ENCODE data around the gene SLC2A13. TPM values are rescaled to one million over a fixed set of nuclear protein-coding genes. Genes with fewer than 3 reads are reported as not detected.
"Not testable (repeated sequence)": the region's sequence is repeated elsewhere in the genome, so short reads cannot be mapped to it uniquely, and the experiment has no call there.

The SLC2A13 gene
- total RNA-seq, 1 experiment from 2014 or later: 5.8 TPM

DNA sequence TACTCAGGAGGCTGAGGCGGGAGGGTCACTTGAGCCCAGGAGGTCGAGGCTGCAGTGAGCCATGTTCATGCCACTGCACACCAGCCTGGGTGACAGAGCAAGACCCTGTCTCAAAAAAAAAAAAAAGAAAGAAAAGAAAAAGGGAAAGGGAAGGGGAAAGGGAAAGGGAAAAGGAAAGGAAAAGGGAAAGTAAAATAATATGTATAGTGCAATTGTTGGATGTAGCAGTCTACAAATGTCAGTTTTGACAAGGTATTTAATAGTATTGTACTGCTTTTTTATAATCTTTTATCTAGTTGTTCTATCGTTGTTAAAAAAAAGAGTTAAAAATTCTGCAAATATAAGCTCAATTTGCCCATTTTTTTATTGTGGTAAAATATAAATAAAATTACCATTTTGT, 67.3 kb downstream of the SLC2A13 start:
- no peak for DNase-seq (ENCODE audit: low read depth)

DNA sequence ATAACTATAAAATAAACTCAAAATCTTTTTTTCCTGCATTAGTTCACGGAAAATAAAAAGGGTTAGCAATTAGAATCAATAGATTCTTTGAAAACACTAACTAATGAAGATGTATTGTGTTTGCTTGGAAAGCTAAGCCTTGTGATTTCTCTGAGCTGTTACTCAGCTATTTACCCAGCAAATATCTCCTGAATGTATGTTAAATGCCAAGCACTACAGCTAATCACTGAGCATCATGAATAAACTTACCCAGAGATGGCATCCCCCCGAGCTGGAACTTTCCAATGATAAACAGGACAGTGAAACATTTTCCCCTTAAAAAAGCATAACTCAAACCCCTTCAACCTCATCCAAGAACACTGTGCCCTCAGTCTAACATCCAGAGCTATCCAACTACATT, 71.2 kb downstream of the SLC2A13 start:
- DNase-seq (ENCODE audit: low read depth): no peak

DNA sequence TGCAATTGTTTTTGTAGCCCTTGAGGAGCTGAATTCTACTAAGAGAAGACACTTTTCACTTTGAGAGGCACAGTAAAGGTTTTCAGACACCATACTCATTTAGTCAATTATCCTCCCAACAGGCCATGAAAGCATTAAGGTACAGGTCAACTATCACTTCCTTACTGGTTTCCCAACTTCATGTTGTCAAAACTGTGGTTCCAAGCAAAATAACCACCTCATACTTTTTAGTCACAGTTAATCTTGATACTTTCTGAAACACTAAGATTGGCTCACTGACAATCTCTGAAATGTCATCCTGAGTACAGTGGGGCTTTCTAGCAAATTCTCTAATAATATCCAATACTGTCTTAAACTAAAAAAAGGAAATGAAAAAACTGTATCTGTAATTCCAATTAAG, 71.7 kb downstream of the SLC2A13 start:
- DNase-seq (ENCODE audit: low read depth): no peak

DNA sequence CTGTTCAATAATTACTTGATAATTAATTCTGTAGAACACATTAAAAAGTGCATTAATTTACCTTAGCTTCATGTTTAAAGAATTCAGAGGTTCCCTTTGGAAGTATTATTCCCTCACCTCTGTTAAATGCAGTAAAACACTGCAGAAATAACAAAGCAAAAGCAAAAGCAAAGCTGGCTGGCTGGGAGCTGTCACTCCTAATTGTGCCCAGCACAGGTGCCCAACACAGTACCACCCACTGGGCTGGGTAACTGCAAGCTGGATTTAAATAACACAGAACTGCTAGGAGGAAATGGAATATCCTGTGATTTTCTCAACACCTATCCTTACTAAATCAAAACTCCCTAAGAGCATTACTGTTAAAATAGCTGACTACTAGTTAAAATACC, 72.6 kb downstream of the SLC2A13 start:
- DNase-seq (ENCODE audit: low read depth): no peak

DNA sequence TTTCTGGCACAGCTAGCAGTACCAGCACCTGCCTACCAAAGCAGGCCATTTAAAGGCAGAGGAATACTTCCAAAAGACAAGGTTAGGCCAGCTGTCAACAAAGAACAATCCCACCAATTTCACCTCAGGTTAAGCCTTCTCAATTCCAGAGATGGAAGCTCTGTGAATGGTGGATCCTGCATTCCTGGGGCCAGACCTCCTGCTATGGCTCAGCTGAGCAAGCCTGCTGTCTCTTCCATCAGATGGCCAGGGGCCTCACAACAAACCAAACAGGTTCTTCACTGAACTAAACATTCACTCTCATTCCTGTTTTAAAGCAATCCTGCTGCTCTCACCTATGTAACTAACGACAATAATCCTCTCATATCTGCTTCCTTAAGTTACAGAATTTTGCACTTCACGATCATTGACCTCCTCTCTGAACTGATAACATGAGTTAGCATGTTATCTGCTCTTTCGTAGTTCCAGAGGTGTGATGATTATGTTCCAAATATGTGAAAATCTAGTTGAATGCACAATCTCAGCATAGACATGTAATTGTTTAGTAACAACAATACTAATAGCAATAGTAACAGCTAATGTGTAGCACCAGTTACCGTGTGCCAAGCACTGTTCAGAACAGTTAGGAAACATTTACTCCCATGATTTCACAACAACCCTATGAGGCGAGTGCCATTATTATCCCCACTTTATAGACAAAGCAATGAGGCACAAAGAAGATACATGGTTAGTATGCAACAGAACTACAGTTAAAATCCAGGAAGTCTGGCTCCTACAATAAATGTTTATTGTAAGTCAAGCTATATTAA, 73.2 kb downstream of the SLC2A13 start:
- no peak for DNase-seq (ENCODE audit: low read depth)

DNA sequence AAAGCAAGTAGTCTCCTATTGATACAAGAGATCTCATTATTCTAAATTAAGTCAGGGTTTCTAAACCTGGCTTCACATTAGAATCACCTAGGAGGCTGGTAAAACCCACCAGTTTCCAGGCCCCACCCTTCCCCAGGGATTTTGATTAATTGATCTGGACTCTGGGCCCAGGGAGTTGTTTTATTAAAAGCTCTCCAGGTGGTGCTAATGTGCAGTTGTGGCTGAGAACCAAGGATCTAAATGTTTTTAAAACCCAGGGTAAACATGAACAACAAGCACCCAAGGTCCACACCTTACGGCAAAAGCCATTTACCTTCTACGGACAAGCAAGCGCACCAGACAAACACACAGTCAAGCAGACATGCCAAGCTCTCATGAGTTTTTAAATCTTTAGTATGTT, 73.9 kb downstream of the SLC2A13 start:
- no peak for DNase-seq (ENCODE audit: low read depth)

DNA sequence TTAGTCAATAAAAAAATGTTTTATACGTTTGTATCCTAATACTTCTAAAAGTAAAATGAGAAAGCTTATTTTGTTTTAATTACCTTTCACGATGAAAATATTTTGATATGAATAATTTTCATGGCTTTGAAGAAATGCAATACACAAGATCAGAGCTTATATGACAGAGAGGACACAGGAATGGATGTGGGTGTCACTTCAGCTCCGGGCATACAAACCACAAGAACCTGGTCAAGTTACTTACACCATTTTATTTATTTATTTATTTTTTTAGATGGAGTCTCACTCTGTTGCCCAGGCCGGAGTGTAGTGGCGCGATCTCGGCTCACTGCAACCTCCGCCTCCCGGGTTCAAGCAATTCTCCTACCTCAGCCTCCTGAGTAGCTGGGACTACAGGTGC, 74.9 kb downstream of the SLC2A13 start:
- DNase-seq (ENCODE audit: low read depth): not testable (repeated sequence)

DNA sequence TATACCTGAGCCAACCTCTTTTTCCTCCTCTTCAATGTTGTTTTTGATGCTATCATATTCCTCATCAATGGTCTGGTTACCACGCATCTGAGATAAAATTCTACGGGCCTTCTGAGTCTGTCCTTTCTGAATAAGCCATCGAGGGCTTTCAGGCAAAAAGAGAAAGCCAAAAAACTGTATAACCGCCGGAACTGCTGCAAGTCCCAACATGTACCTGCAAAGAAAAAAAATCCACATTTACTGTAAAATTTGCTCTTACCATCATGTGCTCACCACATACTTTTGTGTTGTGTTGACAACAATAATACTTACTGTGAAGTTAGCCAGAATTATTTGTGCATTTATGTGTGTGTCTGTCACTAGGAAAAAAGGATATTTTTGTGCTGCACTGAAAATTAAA, 77.6 kb downstream of the SLC2A13 start:
- no peak for DNase-seq (ENCODE audit: low read depth)

DNA sequence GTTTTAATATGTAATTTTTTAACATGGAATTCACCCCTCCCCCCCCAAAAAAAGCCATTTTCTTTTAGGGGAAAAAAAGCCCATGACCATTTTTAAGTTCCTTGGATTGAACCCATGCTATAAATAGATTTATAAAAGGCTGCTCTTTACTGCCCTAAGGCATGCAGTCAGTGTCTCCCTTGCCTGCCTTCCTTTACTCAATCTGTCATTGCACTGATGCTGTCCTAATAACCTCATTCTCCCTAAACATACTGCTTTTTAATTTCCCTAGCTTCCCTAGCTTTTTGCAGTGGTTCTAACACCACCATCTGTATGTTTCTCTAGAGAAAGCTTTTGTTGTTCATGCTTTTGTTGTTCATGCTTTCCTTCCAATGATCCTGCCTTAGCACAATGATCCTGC, 83.0 kb downstream of the SLC2A13 start:
- no peak for DNase-seq (ENCODE audit: low read depth)

DNA sequence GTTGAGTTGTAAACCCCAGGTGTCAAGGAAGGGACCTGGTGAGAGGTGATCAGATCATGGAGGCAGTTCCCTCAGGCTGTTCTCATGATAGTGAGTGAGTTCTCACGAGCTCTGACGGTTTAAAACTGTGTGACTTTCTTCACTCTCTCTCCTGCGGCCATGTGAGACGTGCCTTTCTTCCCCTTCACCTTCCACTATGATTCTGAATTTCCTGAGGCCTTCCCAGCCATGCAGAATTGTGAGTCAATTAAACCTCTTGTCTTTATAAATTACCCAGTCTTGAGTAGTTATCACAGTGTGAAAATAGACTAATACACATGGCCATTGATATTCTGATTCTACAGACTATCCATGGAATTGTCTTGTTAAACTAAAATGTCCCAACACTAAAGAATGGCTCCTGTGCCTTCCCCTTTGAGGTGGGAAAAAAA, 85.6 kb downstream of the SLC2A13 start:
- no peak for DNase-seq (ENCODE audit: low read depth)

DNA sequence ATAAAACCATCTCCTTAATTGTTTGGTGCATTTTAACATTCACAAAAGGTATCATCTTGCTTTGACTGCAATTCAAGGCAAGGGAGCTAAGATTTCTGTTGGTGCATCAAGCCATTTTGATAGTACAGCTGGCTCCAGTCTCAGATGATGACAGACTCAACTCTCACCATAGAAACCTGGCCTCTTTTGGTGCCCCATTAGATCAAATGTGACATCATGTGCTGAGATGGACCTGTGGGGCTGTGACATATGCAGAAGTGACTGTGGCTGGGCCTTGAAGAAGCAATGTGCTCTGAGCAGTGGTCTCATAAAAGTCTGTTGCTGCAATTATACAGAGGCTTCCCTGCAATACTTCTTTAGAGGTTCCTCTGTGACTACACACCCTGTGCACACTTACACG, 88.4 kb downstream of the SLC2A13 start:
- no peak for DNase-seq (ENCODE audit: low read depth)

DNA sequence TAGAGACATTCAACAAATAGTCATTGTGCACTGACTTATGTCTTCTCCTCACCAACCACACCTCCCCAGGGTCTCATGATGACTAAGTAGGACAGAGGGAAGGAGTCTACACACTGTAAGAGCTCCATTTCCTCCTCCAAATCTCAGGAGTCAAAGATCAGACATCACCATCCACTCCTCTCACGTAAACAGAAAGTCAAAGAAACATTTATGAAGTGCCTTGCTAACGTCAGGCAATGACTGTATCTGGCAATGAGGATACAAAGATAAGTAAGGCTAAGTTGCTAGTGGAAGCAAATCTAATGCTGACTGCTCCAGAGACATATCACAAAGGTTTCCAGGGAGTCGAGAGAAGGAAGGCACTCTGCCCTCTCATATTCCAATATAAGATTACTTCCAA, 88.9 kb downstream of the SLC2A13 start:
- peak; percentile 9 for DNase-seq (ENCODE audit: low read depth)

DNA sequence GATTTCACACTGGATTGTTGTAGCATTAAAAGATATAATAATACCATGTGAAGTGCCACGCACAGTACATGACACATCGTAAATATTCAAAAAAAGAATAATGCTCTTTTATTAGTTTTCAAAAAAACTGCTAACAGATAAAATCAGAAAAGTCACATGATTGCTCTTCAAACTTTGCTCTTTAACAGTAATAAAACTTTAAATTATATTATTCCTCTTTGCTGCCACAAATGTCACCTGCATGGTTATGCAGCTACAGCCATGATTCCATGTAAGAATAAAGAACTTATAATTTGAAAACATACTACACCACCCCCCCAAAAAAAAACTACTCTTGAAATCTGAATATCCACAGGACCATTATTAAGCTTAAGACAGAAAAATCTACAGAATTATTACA, 90.0 kb downstream of the SLC2A13 start:
- no peak for DNase-seq (ENCODE audit: low read depth)

DNA sequence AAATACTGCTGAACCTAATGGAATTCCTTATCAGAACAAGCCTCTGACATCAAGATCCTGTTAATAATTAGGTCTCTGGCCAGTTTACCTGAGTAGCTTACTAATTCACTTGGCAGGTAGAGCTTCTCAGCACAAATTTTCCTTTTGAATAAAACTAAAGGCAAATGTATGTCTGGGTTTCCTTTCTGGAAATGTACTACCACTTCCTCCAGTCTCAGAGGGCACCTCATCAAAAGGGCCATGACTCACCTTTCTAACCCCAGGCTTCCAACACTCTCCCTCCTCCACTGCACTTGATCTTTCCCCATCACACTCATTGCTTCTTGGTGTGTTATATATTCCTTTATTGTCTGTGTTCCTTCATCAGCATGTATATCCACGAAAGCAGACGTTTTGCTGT, 90.5 kb downstream of the SLC2A13 start:
- peak; percentile 30 for DNase-seq (ENCODE audit: low read depth)

DNA sequence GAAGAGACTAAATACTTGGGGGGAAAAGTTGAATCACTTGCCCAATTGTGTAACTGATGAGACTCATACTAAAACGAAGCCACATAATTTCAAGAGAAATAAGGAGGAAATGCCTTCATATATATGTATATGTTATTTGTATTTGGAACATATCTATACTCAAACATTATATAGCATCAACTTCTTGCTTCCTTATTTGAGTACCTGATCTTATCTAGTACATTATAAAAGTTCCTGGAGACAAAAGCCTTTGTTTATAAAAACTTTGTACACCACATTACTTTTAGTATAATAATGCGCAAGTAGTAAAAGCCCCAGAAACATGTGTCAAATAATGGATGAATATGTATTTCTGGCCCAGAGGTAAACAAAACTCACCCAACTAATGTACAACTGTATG, 92.0 kb downstream of the SLC2A13 start:
- DNase-seq (ENCODE audit: low read depth): no peak

DNA sequence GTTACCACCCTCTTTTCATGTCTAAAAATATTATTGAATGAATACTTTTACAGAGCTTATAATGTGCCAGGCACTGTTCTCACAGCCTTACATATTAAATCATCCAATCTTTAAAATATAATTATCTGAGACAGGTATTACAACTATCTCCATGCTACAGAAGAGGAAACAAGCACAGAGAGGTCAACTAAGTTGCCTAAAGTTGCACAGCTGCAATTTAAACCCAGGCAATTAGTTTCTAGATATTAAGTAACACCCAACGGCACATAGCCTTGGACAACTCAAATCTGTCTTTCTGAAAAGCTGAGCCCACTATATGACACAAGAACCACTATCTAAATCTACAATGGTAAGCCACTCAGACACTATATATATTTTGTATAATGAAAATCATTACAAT, 92.6 kb downstream of the SLC2A13 start:
- DNase-seq (ENCODE audit: low read depth): no peak

DNA sequence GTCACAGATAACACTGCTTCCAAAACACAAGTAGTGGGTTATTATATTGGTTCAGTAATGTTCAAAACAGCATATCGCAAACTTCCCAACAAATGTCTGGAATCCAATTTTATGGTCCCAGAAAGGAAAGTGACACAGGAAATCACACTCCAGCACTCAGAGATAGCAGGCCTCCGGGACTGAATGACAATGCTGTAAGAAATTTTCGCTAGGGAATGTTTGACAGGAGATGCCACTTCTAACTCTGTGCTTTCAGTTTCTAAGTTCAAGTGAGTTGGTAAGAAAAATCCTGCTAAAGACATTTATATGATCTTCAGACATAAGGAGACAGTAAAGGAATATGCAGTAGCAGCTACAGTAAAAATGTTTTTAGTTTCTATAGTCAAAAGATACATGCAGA, 93.2 kb downstream of the SLC2A13 start:
- peak; percentile 4 for DNase-seq (ENCODE audit: low read depth)

DNA sequence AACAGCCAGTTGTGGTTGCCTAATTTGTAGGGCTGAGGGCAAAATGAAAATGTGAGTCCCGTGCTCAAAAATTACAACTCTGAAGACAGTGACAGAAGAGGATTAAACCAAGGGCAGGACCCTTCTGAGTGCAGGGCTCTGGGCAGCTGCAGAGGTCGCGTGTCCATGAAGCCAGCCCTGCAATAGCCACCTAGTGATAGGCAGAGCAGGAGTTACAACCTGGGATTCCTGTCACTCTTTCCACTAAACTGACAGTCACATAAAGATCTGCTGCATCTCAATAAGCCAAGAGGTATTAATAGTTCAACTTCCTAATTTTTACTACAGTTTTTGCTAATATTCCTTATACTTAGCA, 94.1 kb downstream of the SLC2A13 start:
- DNase-seq (ENCODE audit: low read depth): no peak

DNA sequence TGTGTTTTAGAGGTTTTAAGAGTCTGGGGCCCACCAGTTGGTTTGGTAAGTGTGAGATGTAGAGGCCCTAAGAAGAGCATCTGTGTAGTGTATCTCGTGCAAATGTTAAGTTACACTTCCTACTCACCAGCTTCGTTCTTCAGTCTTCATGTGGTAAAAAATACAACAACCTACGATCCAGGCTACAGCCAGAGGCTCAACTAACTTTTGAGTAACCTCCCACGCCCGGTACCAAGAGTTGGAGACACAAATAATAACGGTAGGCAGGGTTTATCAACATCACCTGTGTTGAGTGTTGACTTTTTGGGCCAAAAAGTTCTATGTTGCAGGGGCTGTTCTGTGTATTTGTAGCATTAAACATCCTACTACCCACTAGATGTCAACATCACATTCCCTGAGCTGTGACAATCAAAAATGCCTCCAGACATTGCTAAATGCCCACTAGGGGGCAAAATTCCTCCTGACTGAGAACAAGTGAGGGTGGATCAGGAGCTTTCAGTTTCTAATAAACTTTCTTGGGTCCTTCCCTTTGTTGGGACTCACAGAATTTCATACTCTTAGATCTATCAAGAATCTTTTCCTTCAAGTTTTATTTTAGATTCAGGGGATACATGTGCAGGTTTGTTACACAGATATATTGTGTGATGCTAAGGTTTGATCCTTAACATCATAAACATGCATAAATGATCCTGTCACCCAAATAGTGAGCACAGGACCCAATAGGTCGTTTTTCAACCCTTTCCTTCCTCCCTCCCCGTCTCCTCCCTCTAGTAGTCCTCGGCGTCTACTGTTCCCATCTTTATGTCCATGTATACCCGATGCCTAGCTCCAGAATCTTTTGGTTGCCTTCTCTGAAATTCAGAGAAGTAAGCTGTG, 94.7 kb downstream of the SLC2A13 start:
- DNase-seq (ENCODE audit: low read depth): peak; percentile 71

DNA sequence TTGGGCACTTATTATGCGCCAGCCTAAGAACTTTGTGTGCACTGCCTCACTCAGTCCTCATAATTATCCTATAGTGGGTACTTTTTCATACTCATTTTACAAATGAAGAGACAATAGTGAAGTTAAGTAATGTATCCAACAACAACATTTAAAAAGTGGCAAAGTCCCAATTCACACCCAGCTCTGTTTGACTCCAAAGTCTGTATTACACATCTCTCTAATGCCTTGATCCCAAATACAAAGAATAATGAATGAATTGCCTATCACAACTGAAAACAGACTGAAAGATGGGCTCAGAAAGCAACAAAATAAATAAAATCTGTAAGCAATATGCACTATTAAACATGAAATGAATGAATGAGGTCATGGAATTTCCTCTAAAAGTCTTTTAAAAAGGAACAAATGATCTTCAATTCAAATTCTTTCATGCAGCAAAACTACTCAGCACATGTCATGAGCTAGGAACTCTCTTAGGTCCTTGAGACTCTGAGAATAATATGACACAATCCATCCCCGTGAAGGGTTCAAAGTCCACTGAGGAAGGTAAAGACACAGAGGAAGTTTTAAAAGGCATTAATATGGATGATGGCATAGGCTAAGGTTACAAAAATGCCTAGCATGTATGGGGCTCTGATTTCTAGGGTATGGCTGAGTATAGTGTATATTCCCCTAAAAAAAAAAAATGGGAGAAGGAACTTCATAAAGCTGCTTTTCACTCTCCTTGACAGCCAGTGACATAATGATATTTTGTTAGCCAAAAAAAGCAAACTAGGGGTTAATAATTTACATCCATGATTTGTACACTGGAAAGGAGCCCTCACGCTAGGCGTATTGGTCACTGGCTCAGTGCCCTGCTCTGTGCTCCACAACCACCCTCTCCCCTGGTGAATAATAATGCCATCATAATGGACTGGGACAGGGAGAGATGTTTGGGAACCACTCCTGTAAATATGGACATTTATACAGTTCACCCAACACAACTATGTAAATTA, 103.4 kb downstream of the SLC2A13 start:
- no peak for DNase-seq (ENCODE audit: low read depth)

DNA sequence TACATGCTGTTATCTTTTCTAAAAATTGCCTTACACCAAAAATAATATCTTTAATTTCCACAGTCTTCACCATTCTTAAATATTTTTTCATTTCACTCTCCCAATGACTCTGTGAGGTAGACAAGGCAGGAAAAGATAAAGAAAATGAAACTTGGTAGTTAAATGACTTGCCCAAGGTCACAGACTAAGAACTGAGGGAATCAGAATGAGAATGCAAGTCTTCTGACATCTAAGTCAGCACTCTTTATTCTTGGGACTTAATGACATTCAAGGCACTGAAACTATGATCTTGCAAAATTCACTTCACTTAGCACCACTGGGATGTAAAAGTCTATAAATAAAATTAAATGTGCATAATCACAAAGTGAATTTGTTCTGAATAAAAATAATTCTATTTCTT, 104.5 kb downstream of the SLC2A13 start:
- DNase-seq (ENCODE audit: low read depth): no peak

DNA sequence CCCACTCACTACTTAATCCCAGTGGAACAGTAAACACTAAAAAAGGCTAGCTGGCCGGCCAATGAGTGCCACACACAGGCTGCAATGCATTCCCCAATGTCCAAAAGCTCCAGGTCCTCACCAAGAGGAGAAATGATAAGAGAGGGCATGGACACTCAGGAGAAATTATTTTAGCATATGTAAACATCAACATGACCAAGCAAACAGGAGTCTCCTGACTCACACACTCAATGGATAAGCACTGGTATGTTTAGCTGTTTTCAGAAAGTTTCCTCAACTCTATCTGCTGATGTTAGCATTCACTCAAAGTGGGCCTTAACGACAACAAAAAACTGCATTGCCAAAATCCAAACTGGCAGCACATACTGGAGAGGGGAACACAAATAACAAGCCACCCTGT, 105.0 kb downstream of the SLC2A13 start:
- DNase-seq (ENCODE audit: low read depth): no peak

Measured in RPMI7951 (cell line).